Breast epithelium (tissue), 4 donors: ENCODE data around the gene KRTAP5-3. TPM values are rescaled to one million over a fixed set of nuclear protein-coding genes. Genes with fewer than 3 reads are reported as not detected.
A peak's percentile ranks its signal among the peaks of the same experiment; 100 is the strongest.
"Not testable (repeated sequence)": the region's sequence is repeated elsewhere in the genome, so short reads cannot be mapped to it uniquely, and the experiment has no call there.

Experiments
- DNase-seq, 2 donors: peaks; one replicate each; pipeline ENCODE4 v3.0.0-alpha.2; 2019; ENCODE audit warnings: low spot score in 2 of 2
- H3K27ac ChIP-seq, 2 donors: fragments of 200-600 bp; sonication (generic) in 1 of 2; one replicate each; pipeline ENCODE4 v1.5.1; 2016 to 2019; ENCODE audit warnings: mild to moderate bottlenecking in 1 of 2
- H3K27me3 ChIP-seq, 2 donors: fragments of 200-600 bp; sonication (generic) in 1 of 2; one replicate each; pipeline versions ENCODE4 v1.5.1 to v1.6.0; 2017 to 2019; ENCODE audit warnings: control low read depth in 1 of 2, mild to moderate bottlenecking in 1 of 2
- H3K36me3 ChIP-seq: fragments of 200-600 bp; one replicate; pipeline ENCODE4 v1.5.1; 2019
- H3K4me1 ChIP-seq, 2 donors: fragments of 200-600 bp; sonication (generic); one replicate each; pipeline ENCODE4 v1.5.1; 2016 to 2019; ENCODE audit warnings: control low read depth in 1 of 2
- H3K4me3 ChIP-seq, 3 donors: fragments of 200-600 bp; sonication (generic); 1 replicate in 2 of 3; 2 replicates in 1 of 3; pipeline ENCODE4 v1.5.1; 2016 to 2019; ENCODE audit warnings: mild to moderate bottlenecking in 3 of 3, moderate library complexity in 2 of 3
- H3K9me3 ChIP-seq, 2 donors: fragments of 200-600 bp; sonication (generic) in 1 of 2; one replicate each; pipeline ENCODE4 v1.5.1; 2016 to 2019; ENCODE audit warnings: control low read depth in 1 of 2
- CTCF ChIP-seq, 3 donors: fragments of 450-650 bp; IDR thresholded peaks; one replicate each; pipeline ENCODE4 v1.5.1; 2016 to 2017; ENCODE audit warnings: antibody characterized with exemption in 3 of 3, mild to moderate bottlenecking in 3 of 3, moderate library complexity in 3 of 3
- POLR2A ChIP-seq: fragments of 450-650 bp; IDR thresholded peaks from one replicate; pipeline ENCODE4 v1.6.1; 2016; ENCODE audit warnings: antibody characterized with exemption, mild to moderate bottlenecking, moderate library complexity
- POLR2AphosphoS5 ChIP-seq, 3 donors: sonication (generic); formaldehyde crosslinking; IDR thresholded peaks; one replicate each; pipeline ENCODE4 v1.6.1; 2017; ENCODE audit warnings: antibody characterized with exemption in 3 of 3
- intact Hi-C: fragments of 100-400 bp; cut with DNase I; formaldehyde crosslinking; loops from one replicate; pipeline ENCODE4 v1.15.1; 2023; ENCODE audit warnings: low total_unique reads
- total RNA-seq, 3 donors: library from RNA; depleted of rRNA; stranded (reverse); fragments of >200 nt; gene quantifications; one replicate each; pipeline ENCODE4 v1.1.0, GENCODE V29; 2016

KRTAP5-3 gene
- total RNA-seq, 3 donors from 2014 or later, result not detected

- TF ChIP-seq POLR2A (no peak), CTCF (IDR thresholded peaks at IDR 0.05) (no peak), POLR2AphosphoS5 (IDR thresholded peaks at IDR 0.05) (no peak)
- intact Hi-C loops, result no loop called here
Measured at GRCh38 chr11:1619449-1619848, 11.2 kb upstream of the KRTAP5-3 start.

GRCh38 chr11:1618231-1618630 lies 10.0 kb upstream of the KRTAP5-3 start:
- intact Hi-C loops, result no loop called here
- no peak for TF ChIP-seq POLR2AphosphoS5 (IDR thresholded peaks at IDR 0.05)
- no peak for TF ChIP-seq POLR2A
- TF ChIP-seq CTCF (IDR thresholded peaks at IDR 0.05), result no peak
- no peak for DNase-seq
- Histone ChIP-seq H3K4me1 (no peaks in the 10 kb centered on the region), H3K27me3 (peaks cover 0 to 12% of the 10 kb centered on the region in 2 donors), H3K9me3 (no peaks in the 10 kb centered on the region), H3K36me3 (no peaks in the 10 kb centered on the region), H3K27ac (no peak overlapping the region), H3K4me3 (no peak overlapping the region)

More at GRCh38 chr11:1619449-1619848, 11.2 kb upstream of the KRTAP5-3 start:
- Histone ChIP-seq H3K27me3 (peaks cover 0 to 12% of the 10 kb centered on the region in 2 donors), H3K9me3 (no peaks in the 10 kb centered on the region), H3K27ac (no peak overlapping the region), H3K36me3 (no peaks in the 10 kb centered on the region), H3K4me1 (no peaks in the 10 kb centered on the region), H3K4me3 (no peak overlapping the region)
- peak in 1 of 2 donors; percentile 42 for DNase-seq

- H3K4me3 ChIP-seq, H3K4me1 ChIP-seq, DNase-seq, H3K36me3 ChIP-seq, H3K9me3 ChIP-seq, H3K27ac ChIP-seq: not testable (repeated sequence)
- H3K27me3 ChIP-seq, result peaks cover 0 to 17% of the 10 kb centered on the region in 2 donors
- intact Hi-C loops, result loop anchor here (1.0 to 2.0 kb wide), 2 partner anchors 16 to 65 kb away; no protein-coding TSS in a partner anchor
Measured at GRCh38 chr11:1607901-1608300, 362 bp downstream of the KRTAP5-3 start.

- not testable (repeated sequence) for H3K4me1 ChIP-seq, H3K4me3 ChIP-seq, H3K36me3 ChIP-seq, DNase-seq, H3K9me3 ChIP-seq, H3K27ac ChIP-seq
- peaks cover 0 to 17% of the 10 kb centered on the region in 2 donors for H3K27me3 ChIP-seq
- intact Hi-C loops, result loop anchor here (1.0 to 2.0 kb wide), 2 partner anchors 15 to 66 kb away; no protein-coding TSS in a partner anchor
Measured at GRCh38 chr11:1607156-1607845, 962 bp downstream of the KRTAP5-3 start.

- peaks cover 0 to 17% of the 10 kb centered on the region in 2 donors for H3K27me3 ChIP-seq
- intact Hi-C loops, result loop anchor here (2.0 kb wide), 1 partner anchor 67 kb away; no protein-coding TSS in a partner anchor
- DNase-seq, result not testable (repeated sequence)
Measured at GRCh38 chr11:1605923-1606322, 2.3 kb downstream of the KRTAP5-3 start.

GRCh38 chr11:1604711-1605110 lies 3.6 kb downstream of the KRTAP5-3 start:
- no peaks in the 10 kb centered on the region for H3K9me3 ChIP-seq
- no peak for TF ChIP-seq POLR2A
- no peak for TF ChIP-seq POLR2AphosphoS5 (IDR thresholded peaks at IDR 0.05)
- TF ChIP-seq CTCF (IDR thresholded peaks at IDR 0.05), result no peak
- DNase-seq, result no peak
- peaks cover 0 to 17% of the 10 kb centered on the region in 2 donors for H3K27me3 ChIP-seq
- intact Hi-C loops, result no loop called here
- H3K4me3 ChIP-seq, result no peak overlapping the region
- no peak overlapping the region for H3K27ac ChIP-seq
- no peaks in the 10 kb centered on the region for H3K36me3 ChIP-seq
- no peaks in the 10 kb centered on the region for H3K4me1 ChIP-seq

More at GRCh38 chr11:1605923-1606322, 2.3 kb downstream of the KRTAP5-3 start:
- not testable (repeated sequence) for H3K4me1 ChIP-seq, H3K36me3 ChIP-seq, H3K27ac ChIP-seq, H3K4me3 ChIP-seq, H3K9me3 ChIP-seq
